Activated naive CD4-positive, alpha-beta T cell (primary cell): ENCODE results near the gene SLMAP.

Experiments
- DNase-seq, 4 experiments: peaks; one replicate each; lab custom pipeline; 2025; lab: John Stamatoyannopoulos, UW

Gene SLMAP

DNA sequence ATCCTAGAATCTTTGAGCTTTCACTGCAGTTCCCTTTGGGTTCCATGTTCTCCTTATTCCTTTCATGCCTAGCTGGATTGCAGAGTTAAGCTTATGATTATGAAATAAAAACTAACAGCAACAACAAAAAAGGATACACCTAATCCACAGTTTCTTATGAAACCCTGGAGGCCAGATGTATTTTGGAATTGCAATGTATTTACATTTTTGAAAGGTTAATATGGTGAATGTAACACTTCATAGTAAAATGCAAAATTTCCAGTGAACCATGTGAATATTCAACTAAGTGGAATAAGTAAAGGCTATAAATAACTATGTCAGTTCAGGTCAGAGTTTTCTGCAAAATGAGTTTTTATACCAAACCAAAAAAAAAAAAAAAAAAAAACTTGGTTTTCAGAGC lies 186.3 kb downstream of the SLMAP start:
- DNase-seq = no peak

DNA sequence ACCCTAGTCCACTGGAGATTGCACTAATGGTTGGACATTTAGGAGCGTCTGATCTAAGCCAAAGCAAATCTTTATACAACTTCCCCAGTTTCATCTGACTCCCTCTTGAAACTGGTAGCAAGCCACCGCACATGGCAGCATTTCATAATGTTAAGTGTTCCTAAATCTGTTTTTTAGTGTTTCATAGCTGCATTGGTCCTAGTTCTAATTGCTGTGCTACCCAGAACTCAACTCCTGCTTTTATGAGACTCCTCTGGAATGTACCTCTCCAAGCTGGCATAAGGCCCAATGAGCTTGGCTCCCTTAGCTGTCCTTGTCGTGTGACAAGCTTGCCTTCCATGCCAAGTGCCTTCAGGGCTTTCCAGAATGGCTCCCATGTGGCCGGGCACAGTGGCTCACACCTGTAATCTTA lies 186.8 kb downstream of the SLMAP start:
- no peak for DNase-seq

GRCh38 chr3:57943525-57944495 lies 187.7 kb downstream of the SLMAP start:
- DNase-seq = no peak

DNA sequence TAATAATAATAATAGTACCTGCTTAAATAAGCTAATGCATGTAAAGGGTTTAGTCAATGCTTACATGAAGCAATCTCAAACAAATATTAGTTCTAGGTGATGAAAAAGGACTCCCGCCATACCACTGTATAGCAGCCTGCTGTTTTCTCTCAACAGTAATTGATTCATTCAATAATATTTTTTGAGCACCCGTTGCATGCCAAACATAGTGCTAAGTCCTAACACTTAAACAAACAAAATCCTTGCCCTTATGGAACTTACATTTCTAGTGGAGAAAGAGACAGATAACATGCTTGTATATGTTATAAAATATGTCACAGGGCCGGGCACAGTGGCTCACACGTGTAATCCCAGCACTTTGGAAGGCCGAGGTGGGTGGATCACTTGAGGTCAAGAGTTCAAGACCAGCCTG lies 190.9 kb downstream of the SLMAP start:
- no peak for DNase-seq

GRCh38 chr3:57948080-57948671 lies 192.1 kb downstream of the SLMAP start:
- no peak for DNase-seq

- no peak for DNase-seq
These were observed 192.7 kb downstream of the SLMAP start for GRCh38 chr3:57948781-57949242.

DNA sequence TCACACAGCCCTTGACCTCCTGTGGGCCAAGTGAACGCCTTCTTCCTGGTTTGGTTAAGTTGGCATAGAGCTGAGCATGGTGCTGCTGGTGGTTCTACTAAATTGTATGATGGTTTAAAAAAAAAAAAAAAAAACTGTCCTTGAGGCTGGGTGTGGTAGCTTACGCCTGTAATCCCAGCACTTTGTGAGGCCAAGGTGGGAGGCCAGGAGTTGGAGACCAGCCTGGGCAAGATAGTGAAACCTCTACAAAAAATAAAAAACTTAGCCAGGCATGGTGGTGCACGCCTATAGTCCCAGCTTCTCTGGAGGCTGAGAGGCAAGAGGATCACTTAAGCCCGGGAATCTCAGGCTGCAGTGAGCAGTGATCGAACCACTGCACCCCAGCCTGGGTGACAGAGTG lies 193.2 kb downstream of the SLMAP start:
- DNase-seq = no peak

DNA sequence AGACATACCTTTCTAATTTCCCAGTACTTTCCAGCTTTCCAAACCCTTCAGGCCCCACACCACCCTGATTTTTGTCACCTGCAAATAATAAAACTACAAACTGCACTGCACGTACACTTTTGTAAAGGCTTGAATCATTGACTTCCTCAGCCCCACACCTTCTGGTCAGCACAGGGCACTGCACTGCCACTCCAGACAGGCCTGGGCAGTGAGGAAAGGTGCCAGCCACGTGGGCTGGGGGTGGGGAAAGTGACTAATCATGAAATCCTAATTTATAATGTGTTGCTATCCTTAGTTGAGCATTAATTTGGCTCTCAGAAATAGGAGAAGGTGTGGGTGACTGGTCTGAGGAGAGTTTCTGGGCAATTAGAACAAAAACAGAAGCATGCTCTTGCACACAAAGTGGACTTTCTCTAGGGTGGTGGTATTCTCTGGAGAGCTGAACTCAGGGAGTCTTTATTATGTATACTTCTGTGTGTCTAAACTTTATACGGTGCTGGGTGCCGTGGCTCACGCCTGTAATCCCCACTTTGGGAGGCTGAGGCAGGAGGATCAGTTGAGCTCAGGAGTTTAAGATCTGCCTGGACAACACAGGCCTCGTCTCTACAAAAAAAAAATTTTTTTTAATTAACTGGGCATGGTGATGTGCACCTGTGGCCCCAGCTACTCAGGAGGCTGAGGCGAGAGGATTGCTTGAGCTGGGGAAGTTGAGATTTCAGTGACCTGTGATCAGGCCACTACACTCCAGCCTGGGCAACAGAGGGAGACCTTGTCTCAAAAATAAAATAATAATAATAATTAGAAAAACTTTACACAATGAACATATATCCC lies 193.9 kb downstream of the SLMAP start:
- no peak for DNase-seq

DNA sequence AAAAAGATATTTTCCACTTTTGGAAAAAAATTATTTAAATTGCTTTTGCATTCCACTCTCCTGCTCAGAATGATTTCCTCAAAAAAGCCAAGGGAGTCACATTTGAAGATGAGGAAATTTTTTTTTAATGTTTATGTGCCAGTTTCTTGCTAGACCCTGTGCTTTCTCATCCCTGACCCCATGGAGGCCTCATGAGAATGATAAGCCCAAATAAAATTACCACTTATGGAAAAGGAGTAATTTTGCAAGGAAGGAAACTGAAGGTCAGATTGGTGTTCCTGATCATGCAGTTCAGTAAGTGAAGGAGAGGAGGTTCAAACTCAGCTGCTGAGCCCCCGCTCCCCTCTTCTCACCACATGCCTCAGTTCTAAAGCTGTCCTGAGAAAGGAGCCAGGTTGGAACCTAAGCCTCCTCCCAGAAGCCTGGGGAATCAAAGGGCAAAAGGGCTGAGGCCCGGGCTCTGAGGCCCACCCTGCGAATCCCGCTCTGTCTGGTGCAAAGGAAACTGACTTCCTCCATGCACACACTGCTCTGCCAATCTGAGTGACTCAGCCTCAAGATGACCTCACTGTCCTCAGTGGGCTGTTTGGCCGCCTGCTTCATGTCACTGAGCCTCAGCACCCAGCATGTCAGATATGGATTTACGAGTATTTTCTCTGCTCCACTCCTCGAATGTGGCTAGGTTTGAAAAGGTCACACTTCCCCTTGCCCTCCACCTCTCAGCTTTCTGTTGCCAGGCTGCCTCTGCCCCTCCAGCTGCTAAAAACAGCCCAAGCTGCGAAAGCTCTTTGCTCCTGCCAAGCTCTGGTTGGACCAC lies 195.2 kb downstream of the SLMAP start:
- DNase-seq = no peak

GRCh38 chr3:57952208-57952631 lies 196.1 kb downstream of the SLMAP start:
- DNase-seq = no peak

DNA sequence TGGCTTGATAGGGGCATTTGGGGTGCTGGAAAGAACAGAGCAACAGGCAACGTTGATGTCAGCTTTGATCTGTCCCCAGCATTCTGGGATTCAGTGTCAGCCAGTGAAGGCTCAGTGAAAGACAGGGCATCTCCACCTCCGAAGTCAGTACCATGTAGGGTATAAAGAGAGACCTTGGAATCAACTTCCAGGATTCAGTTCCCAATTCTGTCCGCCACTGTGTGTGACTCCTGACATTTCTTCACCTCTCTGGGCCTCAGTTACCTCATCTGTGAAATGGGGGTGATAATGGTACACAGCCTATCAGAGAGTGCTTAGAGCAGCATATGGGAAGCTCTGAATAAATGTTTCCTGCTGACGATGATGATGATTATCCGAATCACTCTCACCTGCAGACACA lies 196.5 kb downstream of the SLMAP start:
- DNase-seq = no peak

GRCh38 chr3:57953576-57953975 lies 197.5 kb downstream of the SLMAP start:
- no peak for DNase-seq

DNA sequence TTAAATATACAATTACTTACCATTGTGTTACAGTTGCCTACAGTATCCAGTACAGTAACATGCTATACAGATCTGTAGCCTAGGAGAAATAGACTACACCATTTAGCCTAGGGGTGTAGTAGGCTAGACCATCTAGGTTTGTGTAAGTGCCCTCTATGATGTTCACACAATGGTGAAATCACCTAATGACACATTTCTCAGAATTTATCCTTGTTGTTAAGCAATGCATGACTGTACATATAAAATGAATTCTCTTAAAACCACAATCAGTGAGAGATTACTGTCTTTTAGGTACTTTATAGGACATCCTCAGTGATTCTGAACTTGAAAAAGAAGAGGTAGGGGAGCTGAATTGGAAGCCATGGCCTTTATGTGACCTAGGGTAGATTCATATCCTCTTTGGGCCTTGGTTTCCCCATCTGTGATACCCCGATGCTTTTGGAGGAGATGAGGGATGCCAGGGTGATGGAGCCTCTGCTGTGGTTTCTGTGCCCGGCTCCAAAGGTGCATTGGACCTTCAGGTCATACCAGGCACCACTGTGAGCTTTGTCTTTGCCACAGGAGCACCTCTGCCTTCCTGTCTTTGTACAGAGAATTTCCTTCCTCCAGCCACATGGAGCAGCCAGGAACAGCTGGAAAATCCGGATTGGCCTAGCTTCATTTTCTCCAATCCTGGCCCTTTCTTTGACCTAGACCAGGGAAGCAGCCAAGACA lies 200.2 kb downstream of the SLMAP start:
- no peak for DNase-seq

GRCh38 chr3:57956833-57957174 lies 200.7 kb downstream of the SLMAP start:
- DNase-seq = no peak

GRCh38 chr3:57957824-57958223 lies 201.7 kb downstream of the SLMAP start:
- no peak for DNase-seq

DNA sequence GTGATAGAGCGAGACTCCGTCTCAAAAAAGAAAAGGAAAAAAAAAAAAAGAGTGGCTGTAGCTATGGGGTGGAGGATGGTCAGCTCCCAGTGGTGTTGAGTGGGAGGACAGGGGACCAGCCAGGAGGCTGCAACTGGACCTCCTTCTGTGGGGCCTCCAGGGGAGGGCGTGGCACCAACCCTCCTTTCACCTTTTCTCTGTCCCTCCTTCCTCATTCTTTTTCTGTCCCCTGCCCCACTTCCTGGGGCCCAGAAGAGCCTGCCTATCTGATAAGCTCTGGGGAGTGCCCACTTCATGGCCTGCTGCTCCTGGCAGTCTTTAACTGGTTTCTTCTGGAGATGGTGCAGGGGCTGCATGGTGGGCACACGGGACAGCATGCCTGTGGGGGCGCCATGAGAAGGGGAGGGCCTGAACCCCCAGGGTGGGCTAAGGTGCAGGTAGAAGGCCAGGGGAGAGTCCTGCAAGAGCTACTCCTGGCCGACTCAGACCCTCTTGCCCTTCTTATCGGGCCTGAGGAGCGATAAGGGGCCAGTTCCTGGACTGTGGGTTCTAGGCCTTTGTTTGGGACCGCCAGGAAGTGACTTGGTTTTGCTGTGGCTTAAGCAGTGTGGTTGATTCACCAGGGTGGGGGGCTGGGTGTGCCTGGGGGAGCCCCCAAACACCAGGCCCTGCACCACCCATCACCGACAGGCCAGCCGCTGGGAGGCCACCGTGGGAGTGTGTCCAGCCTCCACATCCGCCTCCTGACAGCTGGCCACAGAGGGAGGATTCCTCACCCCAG lies 202.7 kb downstream of the SLMAP start:
- DNase-seq = no peak

DNA sequence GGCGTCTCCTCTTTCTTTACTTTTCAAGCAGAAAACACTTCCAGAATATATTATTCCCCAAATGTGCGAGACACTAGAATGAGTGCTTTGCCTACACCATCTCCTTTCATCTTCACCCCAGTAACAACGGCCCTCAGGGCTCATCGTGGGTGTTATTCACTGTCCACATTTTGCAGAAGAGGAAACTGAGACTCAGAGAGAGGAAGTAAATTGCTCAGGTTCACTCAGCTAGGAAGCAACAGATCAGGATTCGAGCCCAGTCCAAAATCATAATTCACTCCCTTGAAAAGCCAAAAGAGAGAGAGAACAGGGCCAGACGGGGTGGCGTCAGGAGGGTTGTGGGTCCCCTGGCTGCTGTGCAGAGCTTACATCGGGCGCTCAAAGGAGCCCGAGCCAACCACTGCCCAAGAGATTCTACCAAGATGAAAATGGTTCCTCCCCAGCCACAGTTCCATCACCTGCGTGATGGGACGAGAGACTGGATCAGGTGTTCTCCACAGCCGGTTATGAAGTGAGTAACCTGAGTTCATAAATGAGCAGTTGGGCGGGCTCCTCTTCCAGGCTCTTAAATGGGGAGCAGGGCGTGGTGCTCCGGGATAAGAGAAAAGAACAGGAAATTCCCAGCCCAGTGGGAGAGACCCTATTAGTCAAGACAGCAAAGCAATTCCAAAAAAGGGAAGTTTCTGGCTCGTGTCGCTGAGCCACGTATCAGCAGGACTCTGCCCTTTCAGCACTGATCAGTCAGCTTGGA lies 203.5 kb downstream of the SLMAP start:
- no peak for DNase-seq

DNA sequence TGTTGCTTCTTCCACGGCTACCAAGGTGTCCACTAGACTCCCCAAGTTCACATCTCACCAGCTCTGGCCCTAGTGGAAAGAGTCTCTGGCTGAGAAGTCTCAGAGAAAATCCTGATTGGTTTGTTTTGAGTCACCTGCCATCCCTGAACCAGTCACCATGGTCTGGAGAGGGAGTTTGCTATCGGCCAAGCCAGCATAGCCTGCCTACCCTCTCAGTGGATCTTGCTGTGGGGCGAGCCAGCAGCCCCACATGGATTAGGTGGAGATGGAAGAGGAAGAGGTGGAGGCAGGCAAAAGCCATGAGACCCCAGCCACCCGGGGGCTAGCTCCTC lies 204.0 kb downstream of the SLMAP start:
- no peak for DNase-seq

- DNase-seq = no peak
These were observed 205.2 kb downstream of the SLMAP start for GRCh38 chr3:57961177-57961827.
